K562 (cell line): ENCODE measurements around the gene WT1.

Experiments
- CEBPB ChIP-seq: fragments of 450-650 bp; IDR thresholded peaks from 2 replicates; pipeline ENCODE4 v1.6.1; 2016; ENCODE audit warnings: missing genetic modification characterization, missing compliant biosample characterization
- FOXA1 ChIP-seq: fragments of 450-650 bp; IDR thresholded peaks from 2 replicates; pipeline ENCODE4 v1.6.1; 2016; ENCODE audit warnings: mild to moderate bottlenecking, borderline replicate concordance
- MTA2 ChIP-seq: fragments of 450-650 bp; IDR thresholded peaks from 2 replicates; pipeline ENCODE4 v1.6.1; 2016; ENCODE audit warnings: low read depth
- NFE2 ChIP-seq: IDR thresholded peaks from 2 replicates; pipeline ENCODE4 v1.6.1; 2014; ENCODE audit warnings: antibody characterized with exemption, low read depth
- RBBP5 ChIP-seq: fragments of 200-600 bp; sonication (generic); IDR thresholded peaks from 2 replicates; pipeline ENCODE4 v1.6.1; 2012; ENCODE audit warnings: borderline replicate concordance, mild to moderate bottlenecking, low read length, control low read depth, inconsistent platforms; ENCODE audit not compliant: insufficient read depth, poor library complexity, severe bottlenecking
- RBM39 ChIP-seq: fragments of 200-400 bp; formaldehyde crosslinking; optimal IDR thresholded peaks from 2 replicates; pipeline ENCODE3; 2018; ENCODE audit warnings: low read depth, low read length
- TBP ChIP-seq: optimal IDR thresholded peaks from 2 replicates; pipeline ENCODE3; 2011; ENCODE audit warnings: low read depth, low read length, improper control_type of control experiment
- ZBTB17 ChIP-seq: fragments of 450-650 bp; formaldehyde crosslinking; IDR thresholded peaks from 2 replicates; pipeline ENCODE4 v1.4.0; 2020; ENCODE audit warnings: mild to moderate bottlenecking
- ZNF24 ChIP-seq: fragments of 450-650 bp; IDR thresholded peaks from 2 replicates; pipeline ENCODE4 v1.6.1; 2016

DNA sequence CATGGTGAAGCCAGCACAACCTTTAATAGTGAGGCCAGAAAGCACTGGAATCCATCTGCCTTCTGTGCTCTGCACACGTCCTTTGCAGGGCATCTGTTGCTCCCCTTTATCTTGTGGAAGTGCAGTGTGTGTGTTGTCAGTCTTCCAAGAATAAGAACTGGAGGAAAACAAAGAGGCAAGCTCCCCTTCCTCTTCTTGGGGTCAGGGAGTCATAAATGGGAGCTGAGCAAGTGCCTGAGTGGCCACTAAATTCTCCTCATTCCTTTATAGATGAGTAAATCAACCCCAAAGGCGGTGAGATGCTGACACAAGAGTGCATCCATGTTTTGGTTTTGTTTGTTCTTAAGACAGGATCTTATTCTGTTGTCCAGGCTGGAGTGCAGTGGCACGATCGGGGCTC lies 38.3 kb downstream of the WT1 start:
- TF ChIP-seq RBBP5 = no peak
- TF ChIP-seq ZBTB17 = no peak
- TF ChIP-seq MTA2 = no peak
- TF ChIP-seq CEBPB (tag) = no peak
- TF ChIP-seq RBM39 = no peak
- no peak for TF ChIP-seq ZNF24
- TF ChIP-seq FOXA1 = no peak
- TF ChIP-seq NFE2 = no peak
- no peak for TF ChIP-seq TBP
